ENCODE measurements around the gene LBHD2.

Gene LBHD2

DNA sequence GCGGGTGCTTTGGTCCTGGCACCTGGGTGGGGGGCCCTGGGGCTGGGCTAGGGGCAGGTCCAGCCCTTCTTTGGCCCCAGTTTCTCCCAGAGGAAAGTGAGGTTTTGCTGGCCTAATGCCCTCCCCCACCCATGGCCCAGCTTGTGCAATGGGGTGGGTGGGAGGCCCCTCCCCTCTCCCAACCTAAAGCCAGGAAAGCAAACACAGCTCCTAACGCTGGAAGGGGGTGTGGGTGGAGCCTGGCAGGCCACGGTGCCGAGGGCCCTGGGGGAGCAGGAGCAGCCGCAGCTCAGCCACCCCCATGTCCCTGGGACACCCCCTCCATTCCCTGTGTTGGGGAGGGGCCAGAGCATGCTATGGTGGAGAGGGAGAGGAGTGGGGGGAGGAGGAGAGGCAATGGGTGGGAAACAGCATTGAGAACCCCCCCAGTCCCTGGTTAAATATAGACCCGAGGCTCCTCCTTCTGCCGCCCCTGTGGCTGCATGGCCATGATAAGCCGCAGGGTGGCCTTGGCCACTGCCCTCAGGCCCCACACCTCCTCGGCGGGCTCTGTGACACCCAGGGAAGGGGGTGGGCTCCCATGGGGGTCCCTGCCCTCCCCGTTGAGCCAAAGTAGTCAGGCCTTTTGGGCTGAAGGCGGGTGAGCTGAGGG lies 15.2 kb downstream of the LBHD2 start:
- Histone ChIP-seq H3K27me3 (ENCODE audit: low read depth, low read length) (no peaks in the 10 kb centered on the region), H3K9ac (ENCODE audit: low read length) (no peak overlapping the region), H4K20me1 (ENCODE audit: insufficient read depth, low read length) (no peaks in the 10 kb centered on the region), H3K36me3 (replicated peaks; ENCODE audit: low read depth, low read length) (no peaks in the 10 kb centered on the region), H3K4me1 (ENCODE audit: low read length) (peaks cover 16% of the 10 kb centered on the region), H2AFZ (ENCODE audit: low read depth, low read length) (no peak overlapping the region), H3K4me2 (ENCODE audit: low read length) (no peak overlapping the region), H3K79me2 (ENCODE audit: low read length) (no peaks in the 10 kb centered on the region), H3K4me3 (ENCODE audit: low read length) (no peak overlapping the region), H3K9me3 (ENCODE audit: insufficient read depth, low read length) (no peaks in the 10 kb centered on the region), H3K27ac (ENCODE audit: low read length) (no peak overlapping the region)
- TF ChIP-seq, protein P1, sequence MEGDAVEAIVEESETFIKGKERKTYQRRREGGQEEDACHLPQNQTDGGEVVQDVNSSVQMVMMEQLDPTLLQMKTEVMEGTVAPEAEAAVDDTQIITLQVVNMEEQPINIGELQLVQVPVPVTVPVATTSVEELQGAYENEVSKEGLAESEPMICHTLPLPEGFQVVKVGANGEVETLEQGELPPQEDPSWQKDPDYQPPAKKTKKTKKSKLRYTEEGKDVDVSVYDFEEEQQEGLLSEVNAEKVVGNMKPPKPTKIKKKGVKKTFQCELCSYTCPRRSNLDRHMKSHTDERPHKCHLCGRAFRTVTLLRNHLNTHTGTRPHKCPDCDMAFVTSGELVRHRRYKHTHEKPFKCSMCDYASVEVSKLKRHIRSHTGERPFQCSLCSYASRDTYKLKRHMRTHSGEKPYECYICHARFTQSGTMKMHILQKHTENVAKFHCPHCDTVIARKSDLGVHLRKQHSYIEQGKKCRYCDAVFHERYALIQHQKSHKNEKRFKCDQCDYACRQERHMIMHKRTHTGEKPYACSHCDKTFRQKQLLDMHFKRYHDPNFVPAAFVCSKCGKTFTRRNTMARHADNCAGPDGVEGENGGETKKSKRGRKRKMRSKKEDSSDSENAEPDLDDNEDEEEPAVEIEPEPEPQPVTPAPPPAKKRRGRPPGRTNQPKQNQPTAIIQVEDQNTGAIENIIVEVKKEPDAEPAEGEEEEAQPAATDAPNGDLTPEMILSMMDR (IDR thresholded peaks at IDR 0.05; ENCODE audit: low read depth, low read length) = no peak
- no peak for TF ChIP-seq EZH2phosphoT487 (IDR thresholded peaks at IDR 0.05; ENCODE audit: low read depth)

DNA sequence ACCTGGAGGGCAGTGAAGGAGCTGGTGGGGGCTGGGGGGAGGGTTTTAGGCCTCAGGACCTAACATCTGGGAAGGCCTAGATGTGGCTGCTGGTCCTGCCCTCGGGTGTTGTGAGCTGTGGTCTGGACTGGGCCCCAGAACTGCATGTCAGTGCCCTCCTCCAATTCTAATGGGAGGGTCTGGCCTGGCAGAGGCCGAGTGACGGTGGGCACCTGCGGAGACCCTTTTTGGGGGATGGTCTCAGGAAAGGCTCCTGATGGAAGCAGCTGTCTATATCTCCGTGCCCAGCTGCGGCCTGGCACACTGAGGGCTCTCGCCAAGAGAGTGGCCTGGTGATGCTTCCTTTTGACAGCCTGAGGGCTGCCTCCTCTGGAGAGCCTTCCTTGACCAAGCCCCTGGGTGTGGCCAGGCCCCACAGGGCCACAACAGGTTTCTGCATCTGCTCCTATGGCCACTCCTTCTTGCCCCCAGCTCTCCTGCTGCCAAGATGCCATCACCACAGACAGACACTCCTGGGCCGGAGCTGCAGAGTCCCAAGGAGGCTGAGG lies 15.8 kb downstream of the LBHD2 start:
- H3K27me3 ChIP-seq (ENCODE audit: low read depth, low read length) = no peaks in the 10 kb centered on the region
- H3K9me3 ChIP-seq (ENCODE audit: insufficient read depth, low read length) = no peaks in the 10 kb centered on the region
- H3K36me3 ChIP-seq (replicated peaks; ENCODE audit: low read depth, low read length) = no peaks in the 10 kb centered on the region
- 0 out of 2 replicates have a peak overlapping the region, but pooled peaks have one; percentile 32 for H3K4me2 ChIP-seq (ENCODE audit: low read length)
- no peak overlapping the region for H3K9ac ChIP-seq (ENCODE audit: low read length)
- H3K79me2 ChIP-seq (ENCODE audit: low read length) = no peaks in the 10 kb centered on the region
- TF ChIP-seq, protein P1 (IDR thresholded peaks at IDR 0.05; ENCODE audit: low read depth, low read length) = no peak
- TF ChIP-seq EZH2phosphoT487 (IDR thresholded peaks at IDR 0.05; ENCODE audit: low read depth) = no peak
- H3K4me3 ChIP-seq (ENCODE audit: low read length) = no peak overlapping the region
- H3K4me1 ChIP-seq (ENCODE audit: low read length) = peaks cover 16% of the 10 kb centered on the region
- no peak overlapping the region for H2AFZ ChIP-seq (ENCODE audit: low read depth, low read length)
- H4K20me1 ChIP-seq (ENCODE audit: insufficient read depth, low read length) = no peaks in the 10 kb centered on the region
- no peak overlapping the region for H3K27ac ChIP-seq (ENCODE audit: low read length)

DNA sequence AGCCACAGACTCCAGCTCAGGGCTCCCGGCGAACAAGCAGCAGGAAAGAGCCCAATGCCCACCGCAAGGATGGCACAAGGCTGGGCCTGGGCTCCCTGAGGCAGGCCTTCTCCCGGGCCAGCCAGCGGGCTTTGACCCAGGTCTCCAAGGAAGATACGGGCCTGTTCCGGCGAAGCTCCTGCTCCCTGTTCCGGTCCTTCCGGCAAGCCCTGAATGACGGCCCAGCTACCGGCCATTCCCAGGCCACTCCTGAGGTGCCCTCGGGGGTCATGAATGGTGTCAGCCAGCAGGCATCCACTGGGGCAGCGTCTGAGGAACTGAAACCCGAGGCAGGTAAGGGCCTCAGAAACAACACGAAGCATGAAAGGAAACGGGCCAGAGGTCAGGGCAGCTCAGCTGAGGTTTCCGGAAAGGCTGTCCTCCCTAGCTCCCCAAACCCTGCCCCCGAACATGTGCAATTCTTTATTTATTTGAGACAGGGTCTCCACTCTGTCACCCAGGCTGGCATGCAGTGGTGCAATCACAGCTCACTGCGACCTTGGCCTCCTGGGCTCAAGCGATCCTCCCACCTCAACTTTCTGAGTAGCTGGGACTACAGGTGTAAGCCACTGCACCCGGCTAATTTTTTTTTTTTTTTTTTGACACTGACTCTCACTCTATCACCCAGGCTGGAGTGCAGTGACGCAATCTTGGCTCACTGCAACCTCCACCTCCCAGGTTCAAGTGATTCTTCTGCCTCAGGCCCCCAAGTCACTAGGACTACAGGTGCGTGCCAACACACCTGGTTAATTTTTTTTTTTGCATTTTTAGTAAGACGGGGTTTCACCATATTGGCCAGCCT lies 16.5 kb downstream of the LBHD2 start:
- H3K9me3 ChIP-seq (ENCODE audit: insufficient read depth, low read length) = no peaks in the 10 kb centered on the region
- H3K27ac ChIP-seq (ENCODE audit: low read length) = no peak overlapping the region
- no peak overlapping the region for H3K9ac ChIP-seq (ENCODE audit: low read length)
- H3K4me1 ChIP-seq (ENCODE audit: low read length) = peaks cover 21% of the 10 kb centered on the region
- peak overlapping the region; percentile 32; the same call in 1 of the 2 replicates for H3K4me2 ChIP-seq (ENCODE audit: low read length)
- H3K27me3 ChIP-seq (ENCODE audit: low read depth, low read length) = no peaks in the 10 kb centered on the region
- H3K4me3 ChIP-seq (ENCODE audit: low read length) = no peak overlapping the region
- H3K36me3 ChIP-seq (replicated peaks; ENCODE audit: low read depth, low read length) = no peaks in the 10 kb centered on the region
- no peak overlapping the region for H2AFZ ChIP-seq (ENCODE audit: low read depth, low read length)
- TF ChIP-seq EZH2phosphoT487 (IDR thresholded peaks at IDR 0.05; ENCODE audit: low read depth) = no peak
- TF ChIP-seq, protein P1 (IDR thresholded peaks at IDR 0.05; ENCODE audit: low read depth, low read length) = no peak
- H3K79me2 ChIP-seq (ENCODE audit: low read length) = no peaks in the 10 kb centered on the region
- H4K20me1 ChIP-seq (ENCODE audit: insufficient read depth, low read length) = no peaks in the 10 kb centered on the region

Measured in OCI-LY3 (cell line).